ENCODE measurements around the gene FRMD4A. TPM values are rescaled to one million over a fixed set of nuclear protein-coding genes. Genes with fewer than 3 reads are reported as not detected.

FRMD4A gene
- total and polyA plus RNA-seq, 2 experiments from 2014 or later: 5.4 to 10.3 TPM

- Histone ChIP-seq H3K4me1 (ENCODE audit: insufficient read depth) (peaks cover 15% of the 10 kb centered on the region), H2AFZ (no peak overlapping the region), H4K20me1 (ENCODE audit: insufficient read depth, poor library complexity, severe bottlenecking) (no peaks in the 10 kb centered on the region), H3K4me3 (no peak overlapping the region), H3K79me2 (no peaks in the 10 kb centered on the region), H3K9me3 (ENCODE audit: low read depth) (no peaks in the 10 kb centered on the region), H3K27ac (peak overlapping the region; percentile 18), H3K36me3 (replicated peaks; ENCODE audit: insufficient read depth, low read depth) (no peaks in the 10 kb centered on the region), H3K27me3 (no peaks in the 10 kb centered on the region), H3K9me2 (replicated peaks; ENCODE audit: insufficient read depth) (no peaks in the 10 kb centered on the region), H3K4me2 (no peak overlapping the region)
- no peak for TF ChIP-seq EZH2 (IDR thresholded peaks at IDR 0.05; ENCODE audit: borderline replicate concordance)
- TF ChIP-seq EZH2phosphoT487 (IDR thresholded peaks at IDR 0.05; ENCODE audit: low read depth, severe bottlenecking, unreplicated experiment): no peak
- TF ChIP-seq, protein P1, sequence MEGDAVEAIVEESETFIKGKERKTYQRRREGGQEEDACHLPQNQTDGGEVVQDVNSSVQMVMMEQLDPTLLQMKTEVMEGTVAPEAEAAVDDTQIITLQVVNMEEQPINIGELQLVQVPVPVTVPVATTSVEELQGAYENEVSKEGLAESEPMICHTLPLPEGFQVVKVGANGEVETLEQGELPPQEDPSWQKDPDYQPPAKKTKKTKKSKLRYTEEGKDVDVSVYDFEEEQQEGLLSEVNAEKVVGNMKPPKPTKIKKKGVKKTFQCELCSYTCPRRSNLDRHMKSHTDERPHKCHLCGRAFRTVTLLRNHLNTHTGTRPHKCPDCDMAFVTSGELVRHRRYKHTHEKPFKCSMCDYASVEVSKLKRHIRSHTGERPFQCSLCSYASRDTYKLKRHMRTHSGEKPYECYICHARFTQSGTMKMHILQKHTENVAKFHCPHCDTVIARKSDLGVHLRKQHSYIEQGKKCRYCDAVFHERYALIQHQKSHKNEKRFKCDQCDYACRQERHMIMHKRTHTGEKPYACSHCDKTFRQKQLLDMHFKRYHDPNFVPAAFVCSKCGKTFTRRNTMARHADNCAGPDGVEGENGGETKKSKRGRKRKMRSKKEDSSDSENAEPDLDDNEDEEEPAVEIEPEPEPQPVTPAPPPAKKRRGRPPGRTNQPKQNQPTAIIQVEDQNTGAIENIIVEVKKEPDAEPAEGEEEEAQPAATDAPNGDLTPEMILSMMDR (IDR thresholded peaks at IDR 0.05; ENCODE audit: poor library complexity): no peak
- DNase-seq (ENCODE audit: low spot score): no peak
- WGBS (ENCODE audit: low lambda C conversion rate, missing lambda C conversion rate): 59% methylated on average over 6 of the region's 6 CpGs
Measured at GRCh38 chr10:13759168-13759567, 571.6 kb downstream of the FRMD4A start.

DNA sequence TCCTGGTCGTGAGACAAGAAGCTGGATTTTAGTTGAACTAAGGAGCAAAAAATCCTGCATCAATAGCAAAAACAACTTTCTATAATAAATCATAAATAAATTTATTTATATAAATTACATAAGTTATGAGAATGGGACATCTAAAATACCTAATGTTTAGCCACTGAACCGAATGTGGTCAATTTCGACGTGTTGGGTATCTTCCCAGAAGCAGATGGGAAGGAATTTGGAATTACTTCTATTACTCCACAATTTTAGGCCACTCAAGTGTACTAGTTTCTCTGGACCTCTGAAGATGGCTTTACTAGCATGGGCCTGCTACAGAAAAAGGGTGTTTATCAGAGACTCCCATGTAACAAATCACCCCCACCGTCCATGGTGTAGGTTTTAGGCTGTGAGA, 572.0 kb downstream of the FRMD4A start:
- H4K20me1 ChIP-seq (ENCODE audit: insufficient read depth, poor library complexity, severe bottlenecking): no peaks in the 10 kb centered on the region
- no peaks in the 10 kb centered on the region for H3K36me3 ChIP-seq (replicated peaks; ENCODE audit: insufficient read depth, low read depth)
- no peaks in the 10 kb centered on the region for H3K79me2 ChIP-seq
- H3K27me3 ChIP-seq: no peaks in the 10 kb centered on the region
- TF ChIP-seq EZH2 (IDR thresholded peaks at IDR 0.05; ENCODE audit: borderline replicate concordance): no peak
- TF ChIP-seq EZH2phosphoT487 (IDR thresholded peaks at IDR 0.05; ENCODE audit: low read depth, severe bottlenecking, unreplicated experiment): no peak
- TF ChIP-seq, protein P1 (IDR thresholded peaks at IDR 0.05; ENCODE audit: poor library complexity): no peak
- peaks cover 15% of the 10 kb centered on the region for H3K4me1 ChIP-seq (ENCODE audit: insufficient read depth)
- H2AFZ ChIP-seq: no peak overlapping the region
- H3K4me3 ChIP-seq: no peak overlapping the region
- no peaks in the 10 kb centered on the region for H3K9me2 ChIP-seq (replicated peaks; ENCODE audit: insufficient read depth)
- H3K27ac ChIP-seq: peak overlapping the region; percentile 18
- 62% methylated on average over 5 of the region's 5 CpGs for WGBS (ENCODE audit: low lambda C conversion rate, missing lambda C conversion rate)
- H3K4me2 ChIP-seq: no peak overlapping the region
- no peaks in the 10 kb centered on the region for H3K9me3 ChIP-seq (ENCODE audit: low read depth)
- no peak for DNase-seq (ENCODE audit: low spot score)

DNA sequence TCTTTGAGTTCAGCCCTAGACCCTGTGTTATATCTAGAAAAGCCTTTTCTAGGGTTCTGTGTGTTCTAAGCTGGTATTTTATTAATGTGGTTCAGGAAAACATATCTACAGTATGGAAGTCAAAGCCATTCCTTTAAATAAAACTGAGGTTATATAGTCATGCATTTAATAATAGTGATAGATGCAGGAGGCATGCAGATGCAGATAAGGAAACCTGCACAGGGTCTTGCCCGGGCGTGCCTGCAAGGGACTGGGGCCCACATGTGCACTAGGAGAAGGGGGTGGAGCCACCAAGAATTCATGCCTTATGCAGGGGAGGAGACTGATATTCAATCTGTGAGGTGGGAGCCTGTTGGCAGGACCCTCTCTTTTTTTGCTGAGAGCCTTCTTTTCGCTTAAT, 572.4 kb downstream of the FRMD4A start:
- Histone ChIP-seq H3K4me3 (no peak overlapping the region), H3K9me2 (replicated peaks; ENCODE audit: insufficient read depth) (no peaks in the 10 kb centered on the region), H3K27ac (peak overlapping the region; percentile 36), H3K4me2 (no peak overlapping the region), H3K36me3 (replicated peaks; ENCODE audit: insufficient read depth, low read depth) (no peaks in the 10 kb centered on the region), H3K4me1 (ENCODE audit: insufficient read depth) (peaks cover 15% of the 10 kb centered on the region), H3K27me3 (no peaks in the 10 kb centered on the region), H3K79me2 (no peaks in the 10 kb centered on the region), H4K20me1 (ENCODE audit: insufficient read depth, poor library complexity, severe bottlenecking) (no peaks in the 10 kb centered on the region), H2AFZ (no peak overlapping the region), H3K9me3 (ENCODE audit: low read depth) (no peaks in the 10 kb centered on the region)
- peak; percentile 34 for DNase-seq (ENCODE audit: low spot score)
- TF ChIP-seq EZH2 (IDR thresholded peaks at IDR 0.05; ENCODE audit: borderline replicate concordance) (no peak), EZH2phosphoT487 (IDR thresholded peaks at IDR 0.05; ENCODE audit: low read depth, severe bottlenecking, unreplicated experiment) (no peak)
- WGBS (ENCODE audit: low lambda C conversion rate, missing lambda C conversion rate): 45% methylated on average over 3 of the region's 3 CpGs

DNA sequence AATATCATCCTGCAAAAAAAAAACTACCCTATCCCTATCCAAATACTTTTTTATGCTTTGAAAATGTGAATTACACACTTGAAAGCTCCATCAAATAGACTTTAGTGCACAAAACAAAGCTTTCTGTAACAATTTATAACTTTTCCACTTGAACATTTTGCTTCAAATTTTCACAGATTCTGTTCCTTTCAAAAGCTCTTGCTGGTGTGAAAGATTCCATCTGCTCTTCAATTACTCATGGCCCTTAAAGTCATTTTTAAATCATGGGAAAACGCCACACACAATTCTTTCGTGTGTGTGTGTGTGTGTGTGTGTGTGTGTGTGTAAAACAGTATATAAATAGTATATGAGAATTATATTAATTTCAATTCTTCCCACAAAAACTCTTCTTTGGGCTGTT, 576.4 kb downstream of the FRMD4A start:
- Histone ChIP-seq H3K4me3 (no peak overlapping the region), H3K9me3 (ENCODE audit: low read depth) (no peaks in the 10 kb centered on the region), H3K36me3 (replicated peaks; ENCODE audit: insufficient read depth, low read depth) (no peaks in the 10 kb centered on the region), H3K27ac (no peak overlapping the region), H2AFZ (no peak overlapping the region), H3K27me3 (no peaks in the 10 kb centered on the region), H4K20me1 (ENCODE audit: insufficient read depth, poor library complexity, severe bottlenecking) (no peaks in the 10 kb centered on the region), H3K9me2 (replicated peaks; ENCODE audit: insufficient read depth) (no peaks in the 10 kb centered on the region), H3K79me2 (no peaks in the 10 kb centered on the region), H3K4me2 (no peak overlapping the region), H3K4me1 (ENCODE audit: insufficient read depth) (peaks cover 15% of the 10 kb centered on the region)
- no peak for DNase-seq (ENCODE audit: low spot score)
- 95% methylated on average over 2 of the region's 2 CpGs for WGBS (ENCODE audit: low lambda C conversion rate, missing lambda C conversion rate)
- TF ChIP-seq, protein P1 (IDR thresholded peaks at IDR 0.05; ENCODE audit: poor library complexity): no peak
- TF ChIP-seq EZH2phosphoT487 (IDR thresholded peaks at IDR 0.05; ENCODE audit: low read depth, severe bottlenecking, unreplicated experiment): no peak
- TF ChIP-seq EZH2 (IDR thresholded peaks at IDR 0.05; ENCODE audit: borderline replicate concordance): no peak

All from hepatocyte (in vitro differentiated cells).